ENCODE results near the gene NAV2. TPM values are rescaled to one million over a fixed set of nuclear protein-coding genes. Genes with fewer than 3 reads are reported as not detected.

The NAV2 gene
- total and polyA plus RNA-seq, 2 donors (not counting 1 experiment from before 2014, with no cell fraction given): 8.1 to 14.0 TPM

DNA sequence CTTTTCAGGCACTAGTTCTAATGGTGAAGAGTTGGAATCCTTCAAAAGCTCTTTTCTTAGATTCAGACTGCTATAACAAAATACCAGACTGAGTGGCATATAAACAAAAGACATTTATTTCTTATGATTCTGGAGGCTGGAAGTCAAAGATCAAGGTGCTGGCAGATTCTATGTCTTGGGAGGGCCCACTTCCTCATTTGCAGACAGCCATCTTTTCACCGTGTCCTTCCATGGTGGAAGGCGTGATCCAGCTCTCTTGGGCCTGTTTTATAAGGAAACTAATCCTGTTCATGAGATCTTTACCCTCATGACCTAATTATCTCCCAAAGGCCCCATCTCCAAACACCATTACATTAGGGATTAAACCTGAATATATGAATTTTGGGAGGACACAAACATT, 124.0 kb downstream of the NAV2 start:
- Histone ChIP-seq H3K4me1 (ENCODE audit: control insufficient read depth, extremely low read depth, insufficient read depth, low read length) (no peaks in the 10 kb centered on the region), H3K36me3 (ENCODE audit: control insufficient read depth, insufficient read depth, low read length) (peaks cover 8% of the 10 kb centered on the region), H2AFZ (ENCODE audit: low read length) (no peak overlapping the region), H3K27ac (ENCODE audit: insufficient read depth, low read length) (no peak overlapping the region), H3K4me3 (replicated peaks in 1 of 4; ENCODE audit: control extremely low read depth in 1 of 4, insufficient read depth in 1 of 4, low read depth in 3 of 4, low read length in 4 of 4) (no peak overlapping the region), H3K9ac (ENCODE audit: insufficient read depth, low read length) (no peak overlapping the region), H3K79me2 (ENCODE audit: control insufficient read depth, insufficient read depth, low read length) (peaks cover 57% of the 10 kb centered on the region), H3K9me3 (ENCODE audit: control insufficient read depth, insufficient read depth, low read depth, low read length) (no peaks in the 10 kb centered on the region), H3K4me2 (ENCODE audit: extremely low read depth, insufficient read depth, low read length) (no peak overlapping the region), H4K20me1 (ENCODE audit: control insufficient read depth, extremely low read depth, insufficient read depth, low read length) (no peaks in the 10 kb centered on the region), H3K27me3 (ENCODE audit: control insufficient read depth, insufficient read depth, low read length) (no peaks in the 10 kb centered on the region)
- no peak for DNase-seq (ENCODE audit: low read depth in 2 of 2)
- TF ChIP-seq EZH2 (IDR thresholded peaks at IDR 0.05; ENCODE audit: low read length, missing control alignments): no peak
- TF ChIP-seq, protein P1, sequence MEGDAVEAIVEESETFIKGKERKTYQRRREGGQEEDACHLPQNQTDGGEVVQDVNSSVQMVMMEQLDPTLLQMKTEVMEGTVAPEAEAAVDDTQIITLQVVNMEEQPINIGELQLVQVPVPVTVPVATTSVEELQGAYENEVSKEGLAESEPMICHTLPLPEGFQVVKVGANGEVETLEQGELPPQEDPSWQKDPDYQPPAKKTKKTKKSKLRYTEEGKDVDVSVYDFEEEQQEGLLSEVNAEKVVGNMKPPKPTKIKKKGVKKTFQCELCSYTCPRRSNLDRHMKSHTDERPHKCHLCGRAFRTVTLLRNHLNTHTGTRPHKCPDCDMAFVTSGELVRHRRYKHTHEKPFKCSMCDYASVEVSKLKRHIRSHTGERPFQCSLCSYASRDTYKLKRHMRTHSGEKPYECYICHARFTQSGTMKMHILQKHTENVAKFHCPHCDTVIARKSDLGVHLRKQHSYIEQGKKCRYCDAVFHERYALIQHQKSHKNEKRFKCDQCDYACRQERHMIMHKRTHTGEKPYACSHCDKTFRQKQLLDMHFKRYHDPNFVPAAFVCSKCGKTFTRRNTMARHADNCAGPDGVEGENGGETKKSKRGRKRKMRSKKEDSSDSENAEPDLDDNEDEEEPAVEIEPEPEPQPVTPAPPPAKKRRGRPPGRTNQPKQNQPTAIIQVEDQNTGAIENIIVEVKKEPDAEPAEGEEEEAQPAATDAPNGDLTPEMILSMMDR (conservative IDR thresholded peaks at IDR 0.05 in 1 of 2, IDR thresholded peaks at IDR 0.05 in 1 of 2; ENCODE audit: low read depth in 1 of 2, low read length in 2 of 2): no peak

DNA sequence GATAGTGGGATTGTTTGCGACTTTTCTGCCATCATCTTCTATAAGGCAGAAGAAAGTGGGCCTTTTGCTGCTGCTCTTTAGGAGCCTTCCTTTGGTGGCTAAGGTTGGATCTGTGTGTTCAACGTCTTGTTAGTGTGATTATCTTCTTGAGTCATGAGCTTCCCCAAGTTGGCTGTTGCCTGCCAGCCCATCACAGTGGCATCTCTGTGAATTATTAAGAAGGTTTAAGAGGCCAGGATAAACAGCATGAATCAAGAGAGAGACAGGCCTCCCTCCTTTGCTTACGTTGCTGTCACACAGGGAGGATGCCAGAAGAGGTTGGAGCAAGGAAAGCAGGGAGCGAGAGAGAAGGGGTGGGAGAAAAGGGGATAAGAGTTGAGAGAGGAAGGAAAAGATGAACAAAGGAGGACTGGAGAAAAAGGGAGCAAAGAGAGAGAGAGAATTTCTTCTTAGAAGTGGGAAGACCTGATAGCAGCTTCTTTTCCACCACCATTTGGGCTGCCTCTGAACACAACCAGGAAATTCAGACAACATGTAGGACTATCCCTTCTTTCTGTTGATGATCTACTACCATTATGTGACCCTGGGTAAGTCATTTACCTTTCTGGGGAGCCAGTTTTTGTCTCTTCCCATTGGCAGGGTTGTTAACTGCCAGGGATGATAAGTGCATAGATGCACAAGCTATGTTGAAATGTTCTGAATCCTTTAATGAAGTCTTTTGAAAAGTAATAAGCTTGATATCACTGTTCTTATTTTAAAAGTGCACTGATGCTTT, 126.5 kb downstream of the NAV2 start:
- Histone ChIP-seq H3K4me2 (ENCODE audit: extremely low read depth, insufficient read depth, low read length) (no peak overlapping the region), H3K27ac (ENCODE audit: insufficient read depth, low read length) (no peak overlapping the region), H3K4me3 (replicated peaks in 1 of 4; ENCODE audit: control extremely low read depth in 1 of 4, insufficient read depth in 1 of 4, low read depth in 3 of 4, low read length in 4 of 4) (no peak overlapping the region), H4K20me1 (ENCODE audit: control insufficient read depth, extremely low read depth, insufficient read depth, low read length) (no peaks in the 10 kb centered on the region), H3K27me3 (ENCODE audit: control insufficient read depth, insufficient read depth, low read length) (no peaks in the 10 kb centered on the region), H3K9ac (ENCODE audit: insufficient read depth, low read length) (no peak overlapping the region), H3K79me2 (ENCODE audit: control insufficient read depth, insufficient read depth, low read length) (peaks cover 46% of the 10 kb centered on the region), H2AFZ (ENCODE audit: low read length) (no peak overlapping the region), H3K9me3 (ENCODE audit: control insufficient read depth, insufficient read depth, low read depth, low read length) (no peaks in the 10 kb centered on the region), H3K4me1 (ENCODE audit: control insufficient read depth, extremely low read depth, insufficient read depth, low read length) (peaks cover 2% of the 10 kb centered on the region), H3K36me3 (ENCODE audit: control insufficient read depth, insufficient read depth, low read length) (no peaks in the 10 kb centered on the region)
- no peak for TF ChIP-seq EZH2 (IDR thresholded peaks at IDR 0.05; ENCODE audit: low read length, missing control alignments)
- TF ChIP-seq, protein P1 (conservative IDR thresholded peaks at IDR 0.05 in 1 of 2, IDR thresholded peaks at IDR 0.05 in 1 of 2; ENCODE audit: low read depth in 1 of 2, low read length in 2 of 2): no peak
- peak in 1 of 2 donors; percentile 19 for DNase-seq (ENCODE audit: low read depth in 2 of 2)

DNA sequence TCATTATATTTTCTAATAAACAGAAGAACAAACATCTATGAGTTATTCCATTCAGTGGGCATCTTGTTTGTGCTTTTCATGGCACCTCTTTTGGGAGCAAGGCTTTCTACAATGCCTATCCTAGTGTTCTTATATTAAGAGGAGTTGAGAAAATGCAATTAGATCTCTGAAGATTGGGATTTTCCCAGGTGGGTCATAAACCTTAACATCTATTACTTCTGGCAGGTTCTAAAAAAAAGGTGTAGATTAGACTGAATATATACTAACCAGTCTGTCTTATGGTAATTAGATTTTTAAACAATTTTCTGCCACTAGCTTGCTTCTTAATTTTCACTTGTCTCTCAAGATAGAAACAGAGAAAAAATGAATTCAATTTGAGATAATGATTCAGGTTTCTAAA, 128.3 kb downstream of the NAV2 start:
- H3K4me2 ChIP-seq (ENCODE audit: extremely low read depth, insufficient read depth, low read length): no peak overlapping the region
- H2AFZ ChIP-seq (ENCODE audit: low read length): no peak overlapping the region
- TF ChIP-seq EZH2 (IDR thresholded peaks at IDR 0.05; ENCODE audit: low read length, missing control alignments): no peak
- TF ChIP-seq, protein P1 (conservative IDR thresholded peaks at IDR 0.05 in 1 of 2, IDR thresholded peaks at IDR 0.05 in 1 of 2; ENCODE audit: low read depth in 1 of 2, low read length in 2 of 2): no peak
- H3K27me3 ChIP-seq (ENCODE audit: control insufficient read depth, insufficient read depth, low read length): no peaks in the 10 kb centered on the region
- H3K4me3 ChIP-seq (replicated peaks in 1 of 4; ENCODE audit: control extremely low read depth in 1 of 4, insufficient read depth in 1 of 4, low read depth in 3 of 4, low read length in 4 of 4): no peak overlapping the region
- no peak for DNase-seq (ENCODE audit: low read depth in 2 of 2)
- H3K27ac ChIP-seq (ENCODE audit: insufficient read depth, low read length): no peak overlapping the region
- peaks cover 2% of the 10 kb centered on the region for H3K4me1 ChIP-seq (ENCODE audit: control insufficient read depth, extremely low read depth, insufficient read depth, low read length)
- H3K36me3 ChIP-seq (ENCODE audit: control insufficient read depth, insufficient read depth, low read length): peaks cover 2% of the 10 kb centered on the region
- H4K20me1 ChIP-seq (ENCODE audit: control insufficient read depth, extremely low read depth, insufficient read depth, low read length): no peaks in the 10 kb centered on the region
- no peak overlapping the region for H3K9ac ChIP-seq (ENCODE audit: insufficient read depth, low read length)
- H3K79me2 ChIP-seq (ENCODE audit: control insufficient read depth, insufficient read depth, low read length): peaks cover 40% of the 10 kb centered on the region
- no peaks in the 10 kb centered on the region for H3K9me3 ChIP-seq (ENCODE audit: control insufficient read depth, insufficient read depth, low read depth, low read length)
